Smooth muscle cell (in vitro differentiated cells): ENCODE measurements around the gene DNM2. TPM values are rescaled to one million over a fixed set of nuclear protein-coding genes. Genes with fewer than 3 reads are reported as not detected.

Experiments used
- DNase-seq: peaks from one replicate; lab custom pipeline; 2025; ENCODE audit not compliant: unreplicated experiment; lab: John Stamatoyannopoulos, UW
- H2AFZ ChIP-seq: fragments of 200-600 bp; sonication (generic); 2 replicates; pipeline ENCODE4 v1.6.0; 2016; ENCODE audit warnings: antibody characterized with exemption, low read depth, mild to moderate bottlenecking
- H3F3A ChIP-seq: fragments of 200-600 bp; sonication (generic); 2 replicates; pipeline ENCODE4 v1.6.0; 2017; ENCODE audit warnings: antibody characterized with exemption, low read depth
- H3K27ac ChIP-seq: fragments of 200-600 bp; sonication (generic); 2 replicates; pipeline ENCODE4 v1.5.1; 2016; ENCODE audit warnings: low read depth, mild to moderate bottlenecking
- H3K27me3 ChIP-seq: fragments of 200-600 bp; sonication (generic); 2 replicates; pipeline ENCODE4 v1.6.1; 2016; ENCODE audit warnings: low read depth, mild to moderate bottlenecking
- H3K36me3 ChIP-seq: fragments of 200-600 bp; sonication (generic); 2 replicates; pipeline ENCODE4 v1.5.1; 2016; ENCODE audit warnings: low read depth
- H3K4me1 ChIP-seq: fragments of 200-600 bp; sonication (generic); 2 replicates; pipeline ENCODE4 v1.5.1; 2016; ENCODE audit warnings: low read depth
- H3K4me2 ChIP-seq: fragments of 200-600 bp; sonication (generic); 2 replicates; pipeline ENCODE4 v1.6.0; 2016; ENCODE audit warnings: mild to moderate bottlenecking
- H3K4me3 ChIP-seq: fragments of 200-600 bp; sonication (generic); 2 replicates; pipeline ENCODE4 v1.5.1; 2016; ENCODE audit warnings: mild to moderate bottlenecking
- H3K79me2 ChIP-seq: fragments of 200-600 bp; sonication (generic); 2 replicates; pipeline ENCODE4 v1.6.0; 2016; ENCODE audit warnings: low read depth, mild to moderate bottlenecking
- H3K9ac ChIP-seq: fragments of 200-600 bp; sonication (generic); 2 replicates; pipeline ENCODE4 v1.6.0; 2016; ENCODE audit warnings: low read depth
- H3K9me3 ChIP-seq: fragments of 200-600 bp; sonication (generic); replicated peaks from 2 replicates; pipeline ENCODE4 v1.5.1; 2016; ENCODE audit warnings: low read depth
- H4K20me1 ChIP-seq: fragments of 200-600 bp; sonication (generic); 2 replicates; pipeline ENCODE4 v1.6.0; 2016; ENCODE audit warnings: low read depth
- WGBS: methylation state at CpG from one replicate; pipeline ENCODE4 v1.1.7; 2016; ENCODE audit warnings: low lambda C conversion rate; 5-methylcytosine and 5-hydroxymethylcytosine counted together
- polyA plus RNA-seq: library from polyadenylated mRNA; unstranded; fragments of >200 nt; fragmentation: Nextera tagmentation; extraction: Ambion mirVana; gene quantifications from 2 replicates; pipeline ENCODE4 v1.2.1, GENCODE V29; 2016
- total RNA-seq: library from RNA; depleted of rRNA; stranded (reverse); fragments of >200 nt; gene quantifications from 2 replicates; pipeline ENCODE4 v1.2.3, GENCODE V29; 2014
- TF ChIP-seq, protein P1 (sequence below): fragments of 200-600 bp; sonication (generic); IDR thresholded peaks from 2 replicates; pipeline ENCODE4 v1.5.1; 2017; ENCODE audit warnings: borderline replicate concordance, mild to moderate bottlenecking, antibody characterized with exemption; ENCODE audit not compliant: insufficient read depth, poor library complexity, severe bottlenecking

DNM2 gene
- total and polyA plus RNA-seq, 2 experiments from 2014 or later: 65.1 to 93.2 TPM

GRCh38 chr19:10749435-10750384, 31.8 kb downstream of the DNM2 start:
- 90% methylated on average over 12 of the region's 13 CpGs for WGBS
- no peak for DNase-seq
- H3K27ac ChIP-seq: peak overlapping the region; percentile 16
- H3K27me3 ChIP-seq: no peaks in the 10 kb centered on the region
- H3K79me2 ChIP-seq: peaks cover 89% of the 10 kb centered on the region
- no peak overlapping the region for H3K9ac ChIP-seq
- H3K9me3 ChIP-seq: no peaks in the 10 kb centered on the region
- peak overlapping the region; percentile 37 for H3K4me2 ChIP-seq
- TF ChIP-seq, protein P1, sequence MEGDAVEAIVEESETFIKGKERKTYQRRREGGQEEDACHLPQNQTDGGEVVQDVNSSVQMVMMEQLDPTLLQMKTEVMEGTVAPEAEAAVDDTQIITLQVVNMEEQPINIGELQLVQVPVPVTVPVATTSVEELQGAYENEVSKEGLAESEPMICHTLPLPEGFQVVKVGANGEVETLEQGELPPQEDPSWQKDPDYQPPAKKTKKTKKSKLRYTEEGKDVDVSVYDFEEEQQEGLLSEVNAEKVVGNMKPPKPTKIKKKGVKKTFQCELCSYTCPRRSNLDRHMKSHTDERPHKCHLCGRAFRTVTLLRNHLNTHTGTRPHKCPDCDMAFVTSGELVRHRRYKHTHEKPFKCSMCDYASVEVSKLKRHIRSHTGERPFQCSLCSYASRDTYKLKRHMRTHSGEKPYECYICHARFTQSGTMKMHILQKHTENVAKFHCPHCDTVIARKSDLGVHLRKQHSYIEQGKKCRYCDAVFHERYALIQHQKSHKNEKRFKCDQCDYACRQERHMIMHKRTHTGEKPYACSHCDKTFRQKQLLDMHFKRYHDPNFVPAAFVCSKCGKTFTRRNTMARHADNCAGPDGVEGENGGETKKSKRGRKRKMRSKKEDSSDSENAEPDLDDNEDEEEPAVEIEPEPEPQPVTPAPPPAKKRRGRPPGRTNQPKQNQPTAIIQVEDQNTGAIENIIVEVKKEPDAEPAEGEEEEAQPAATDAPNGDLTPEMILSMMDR: no peak
- H3K4me3 ChIP-seq: no peak overlapping the region
- no peak overlapping the region for H2AFZ ChIP-seq
- no peaks in the 10 kb centered on the region for H3K36me3 ChIP-seq
- no peaks in the 10 kb centered on the region for H3K4me1 ChIP-seq
- peaks cover 98% of the 10 kb centered on the region for H4K20me1 ChIP-seq
- no peaks in the 10 kb centered on the region for H3F3A ChIP-seq

GRCh38 chr19:10751109-10751953, 33.5 kb downstream of the DNM2 start:
- H3K4me1 ChIP-seq: no peaks in the 10 kb centered on the region
- no peak overlapping the region for H3K4me3 ChIP-seq
- H3K9ac ChIP-seq: no peak overlapping the region
- no peak overlapping the region for H2AFZ ChIP-seq
- H3K9me3 ChIP-seq: no peaks in the 10 kb centered on the region
- H3K27me3 ChIP-seq: no peaks in the 10 kb centered on the region
- peaks cover 98% of the 10 kb centered on the region for H4K20me1 ChIP-seq
- no peak overlapping the region for H3K27ac ChIP-seq
- H3F3A ChIP-seq: no peaks in the 10 kb centered on the region
- no peak for DNase-seq
- H3K36me3 ChIP-seq: no peaks in the 10 kb centered on the region
- WGBS: 91% methylated on average over 21 of the region's 21 CpGs
- H3K4me2 ChIP-seq: no peak overlapping the region
- H3K79me2 ChIP-seq: peaks cover 78% of the 10 kb centered on the region
- TF ChIP-seq, protein P1: no peak

DNA sequence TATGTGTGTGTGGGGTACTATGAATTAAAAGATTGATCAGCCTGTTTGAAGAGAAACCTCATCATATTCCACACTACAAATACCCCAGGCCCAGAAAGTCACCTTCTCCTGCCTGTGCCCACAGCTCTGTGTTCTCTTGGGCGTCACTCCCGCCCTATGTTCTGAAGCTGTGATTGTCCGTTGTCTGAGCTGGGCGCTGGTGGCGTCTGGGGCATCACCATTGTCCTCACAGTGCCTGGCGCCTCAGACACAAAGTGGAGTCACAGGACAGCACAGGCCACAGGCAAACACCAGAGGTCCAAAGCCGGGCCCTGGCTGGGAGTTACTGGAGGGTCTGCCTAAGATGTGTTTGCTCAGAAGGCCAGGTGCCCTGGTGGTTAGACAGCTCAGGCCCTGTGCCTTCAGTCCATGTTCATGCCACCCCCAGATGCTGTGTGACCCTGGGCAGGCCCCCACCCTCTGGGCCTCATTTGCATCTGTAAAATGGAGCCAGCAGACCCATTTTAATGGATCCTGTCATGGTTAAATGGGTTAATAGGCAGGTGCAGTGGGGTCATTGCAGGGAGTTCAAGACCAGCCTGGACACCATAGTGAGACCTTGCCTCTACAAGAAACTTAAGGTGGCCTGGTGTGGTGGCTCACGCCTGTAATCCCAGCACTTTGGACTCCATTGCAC, 34.5 kb downstream of the DNM2 start:
- no peak overlapping the region for H3K4me3 ChIP-seq
- no peak overlapping the region for H3K4me2 ChIP-seq
- no peak for DNase-seq
- no peaks in the 10 kb centered on the region for H3K4me1 ChIP-seq
- no peaks in the 10 kb centered on the region for H3K27me3 ChIP-seq
- no peaks in the 10 kb centered on the region for H3F3A ChIP-seq
- H3K79me2 ChIP-seq: peaks cover 80% of the 10 kb centered on the region
- H3K27ac ChIP-seq: no peak overlapping the region
- TF ChIP-seq, protein P1: no peak
- H2AFZ ChIP-seq: no peak overlapping the region
- no peaks in the 10 kb centered on the region for H3K36me3 ChIP-seq
- WGBS: over 99% methylated on average over 8 of the region's 8 CpGs
- H4K20me1 ChIP-seq: peaks cover 98% of the 10 kb centered on the region
- H3K9ac ChIP-seq: no peak overlapping the region
- no peaks in the 10 kb centered on the region for H3K9me3 ChIP-seq
